NCI-H524 treated with DMSO at 0.1 percent for 48 hours (cell line): ENCODE measurements around the gene FBXO34.

ENCODE experiments used
- DNase-seq: peaks from one replicate; lab custom pipeline; 2025; lab: John Stamatoyannopoulos, UW

FBXO34 gene

DNA sequence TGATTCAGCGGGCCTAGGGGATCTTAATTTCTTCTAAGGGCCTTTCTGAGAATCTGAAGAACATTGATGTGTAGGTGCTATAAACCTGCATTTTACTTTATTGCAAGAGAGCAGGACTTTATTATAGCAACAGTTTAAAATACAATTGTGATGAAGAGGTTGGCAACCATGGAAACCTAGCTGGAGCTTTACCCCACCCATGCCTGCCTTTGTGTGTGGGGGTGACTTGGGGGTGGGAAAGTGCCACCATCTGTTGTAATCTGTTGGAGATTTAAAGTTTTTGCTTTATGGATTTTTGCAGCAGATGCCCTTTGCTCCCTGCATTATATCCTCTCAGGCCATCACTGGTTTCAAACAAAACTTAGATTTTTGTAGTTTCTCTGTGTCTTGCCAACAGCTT, 75.8 kb downstream of the FBXO34 start:
- peak; percentile 24 for DNase-seq

- no peak for DNase-seq
Observed at GRCh38 chr14:55347748-55348147, 76.5 kb downstream of the FBXO34 start.

DNA sequence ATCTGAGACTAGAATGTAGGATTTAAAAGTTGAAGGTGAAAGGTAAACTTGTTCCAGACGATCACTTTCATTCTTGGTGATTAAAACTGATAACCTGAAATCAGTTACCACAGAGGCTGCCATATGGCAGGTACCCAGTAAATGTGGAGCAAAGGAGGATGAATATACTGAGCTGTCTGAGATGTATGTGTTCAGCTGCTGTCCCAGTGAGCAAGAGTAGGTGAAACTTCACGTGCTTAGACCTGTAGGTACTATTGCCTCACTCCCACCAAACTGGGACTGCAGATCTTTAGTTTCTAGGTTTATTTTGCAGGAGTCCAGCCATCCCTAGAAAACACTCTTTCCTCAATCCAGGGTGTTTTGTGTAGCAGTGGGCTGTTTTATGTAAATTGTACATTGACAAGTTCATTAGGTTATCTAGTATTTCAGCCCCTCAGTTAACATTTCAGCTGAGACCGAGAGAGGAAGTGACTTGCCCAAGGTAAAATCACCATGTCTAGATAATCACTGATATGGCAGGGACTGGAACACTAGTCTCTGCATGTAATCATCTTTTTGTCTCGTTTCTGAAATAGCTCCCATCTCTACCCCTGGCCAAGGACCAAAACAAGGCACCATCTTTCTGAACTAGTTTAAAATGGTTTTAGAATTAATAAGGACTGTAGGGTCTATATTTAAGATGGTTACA, 77.7 kb downstream of the FBXO34 start:
- DNase-seq, result no peak

DNA sequence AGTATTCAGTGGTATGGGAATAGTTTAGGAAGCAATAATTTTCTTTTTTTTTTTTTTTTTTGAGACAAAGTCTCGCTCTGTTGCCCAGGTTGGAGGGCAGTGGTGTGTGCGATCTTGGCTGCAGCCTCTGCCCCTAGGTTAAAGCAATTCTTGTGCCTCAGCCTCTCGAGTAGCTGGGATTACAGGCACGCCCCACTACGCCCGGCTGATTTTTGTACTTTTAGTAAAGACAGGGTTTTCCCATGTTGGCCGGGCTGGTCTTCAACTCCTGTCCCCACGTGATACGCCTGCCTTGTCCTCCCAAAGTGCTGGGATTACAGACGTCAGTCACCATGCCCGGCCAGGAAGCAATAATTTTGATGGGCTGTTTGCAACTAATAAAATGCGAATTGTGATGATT, 78.3 kb downstream of the FBXO34 start:
- DNase-seq, result no peak

- DNase-seq, result no peak
Observed at GRCh38 chr14:55350461-55350860, 79.2 kb downstream of the FBXO34 start.

DNA sequence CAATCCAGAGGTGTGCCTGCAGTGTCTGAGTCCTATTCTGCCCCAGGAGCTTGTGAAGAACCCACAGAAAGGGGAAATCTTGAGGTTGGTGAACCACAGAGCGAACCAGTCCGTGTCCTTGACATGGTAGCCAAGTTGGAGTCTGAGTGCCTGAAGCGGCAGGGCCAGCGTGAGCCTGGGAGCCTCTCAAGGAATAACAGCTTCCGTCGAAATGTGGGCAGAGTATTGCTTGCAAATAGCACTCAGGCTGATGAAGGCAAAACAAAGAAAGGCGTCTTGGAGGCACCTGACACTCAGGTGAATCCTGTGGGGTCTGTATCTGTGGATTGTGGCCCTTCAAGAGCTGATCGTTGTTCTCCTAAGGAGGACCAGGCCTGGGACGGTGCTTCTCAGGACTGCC, 79.9 kb downstream of the FBXO34 start:
- no peak for DNase-seq

DNA sequence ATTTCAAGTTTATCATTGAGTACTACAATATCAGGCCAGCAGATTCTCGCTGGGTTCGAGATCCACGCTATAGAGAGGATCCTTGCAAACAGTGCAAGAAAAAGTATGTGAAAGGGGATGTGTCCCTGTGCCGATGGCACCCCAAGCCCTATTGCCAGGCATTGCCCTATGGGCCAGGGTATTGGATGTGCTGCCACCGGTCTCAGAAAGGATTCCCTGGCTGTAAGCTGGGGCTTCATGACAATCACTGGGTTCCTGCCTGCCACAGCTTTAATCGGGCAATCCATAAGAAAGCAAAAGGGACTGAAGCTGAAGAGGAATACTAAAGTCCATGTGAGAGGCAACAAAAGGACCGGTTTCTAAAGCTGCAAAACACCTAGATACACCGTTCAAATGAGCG, 81.0 kb downstream of the FBXO34 start:
- no peak for DNase-seq

- no peak for DNase-seq
Observed at GRCh38 chr14:55353686-55354467, 82.7 kb downstream of the FBXO34 start.

- peak; percentile 68 for DNase-seq
Observed at GRCh38 chr14:55354500-55354899, 83.3 kb downstream of the FBXO34 start.

DNA sequence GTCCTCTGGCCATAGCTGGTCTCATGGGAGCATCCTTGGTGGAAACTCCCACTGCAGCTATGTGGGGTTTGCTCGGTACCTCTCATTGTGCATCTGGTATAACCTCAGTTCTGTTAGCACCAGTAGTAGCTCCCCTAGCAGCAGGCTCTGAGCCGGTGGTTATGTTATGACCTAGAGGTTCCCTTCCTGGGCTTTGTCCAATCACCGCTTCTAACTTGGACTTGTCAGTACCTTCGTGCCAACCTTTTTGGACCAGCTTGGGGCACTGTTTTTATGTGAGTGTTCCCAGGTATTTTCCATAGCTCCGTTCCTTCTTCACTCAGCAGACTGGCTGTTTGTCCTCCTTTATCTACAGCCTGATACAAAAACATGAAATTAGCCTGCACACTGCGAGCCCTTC, 84.7 kb downstream of the FBXO34 start:
- DNase-seq, result no peak

- no peak for DNase-seq
Observed at GRCh38 chr14:55356913-55357312, 85.7 kb downstream of the FBXO34 start.

GRCh38 chr14:55359307-55359706, 88.1 kb downstream of the FBXO34 start:
- no peak for DNase-seq

GRCh38 chr14:55361190-55361589, 90.0 kb downstream of the FBXO34 start:
- DNase-seq, result no peak

- DNase-seq, result no peak
Observed at GRCh38 chr14:55366271-55366670, 95.0 kb downstream of the FBXO34 start.

DNA sequence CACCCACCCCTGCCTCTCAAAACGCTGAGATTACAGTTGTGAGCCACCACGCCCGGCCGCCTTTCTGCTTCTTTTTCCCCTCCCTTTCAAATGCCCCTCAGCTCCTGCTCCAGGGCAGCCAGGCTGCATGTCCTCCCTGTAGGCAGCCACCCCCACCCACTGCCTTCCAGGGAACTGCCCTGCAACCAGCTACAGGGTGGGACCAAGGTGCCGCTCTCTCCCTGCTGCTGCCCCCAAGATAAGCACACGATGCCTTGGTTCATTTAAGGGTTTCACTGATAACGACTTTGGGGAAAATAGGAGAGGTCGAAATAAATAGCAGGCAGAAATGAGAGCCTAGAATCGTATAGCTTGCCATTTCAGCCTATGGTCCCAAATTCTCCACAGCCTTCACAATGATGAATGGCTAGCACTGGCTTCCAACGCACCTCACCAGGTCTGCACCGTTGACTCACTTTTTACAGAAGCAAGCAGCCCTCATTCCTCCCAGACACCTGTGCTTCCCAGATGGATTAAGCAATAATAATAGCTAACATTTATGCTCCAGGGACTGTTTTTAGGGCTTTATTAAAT, 99.7 kb downstream of the FBXO34 start:
- DNase-seq, result no peak

GRCh38 chr14:55372423-55372822, 101.2 kb downstream of the FBXO34 start:
- no peak for DNase-seq

- DNase-seq, result no peak
Observed at GRCh38 chr14:55372825-55373224, 101.6 kb downstream of the FBXO34 start.

- no peak for DNase-seq
Observed at GRCh38 chr14:55373784-55374705, 102.8 kb downstream of the FBXO34 start.

DNA sequence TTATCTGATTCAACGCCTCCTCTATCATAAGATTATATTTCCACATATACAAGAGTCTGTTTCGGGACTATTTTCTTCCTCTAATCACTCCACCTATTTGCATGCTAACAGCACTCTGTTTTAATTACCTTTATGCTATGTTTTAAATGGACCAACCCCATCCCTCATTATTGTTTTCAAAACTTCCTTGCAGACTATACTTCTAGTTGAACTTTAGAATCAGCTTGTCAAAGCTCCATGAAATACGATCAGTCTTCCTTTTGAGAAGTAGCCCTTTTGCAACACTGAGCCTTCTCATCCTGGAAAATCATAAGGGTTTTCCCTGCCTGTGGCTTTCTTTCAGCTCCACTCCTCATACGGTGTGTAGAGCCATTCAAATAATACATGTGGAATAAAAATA, 103.5 kb downstream of the FBXO34 start:
- no peak for DNase-seq

DNA sequence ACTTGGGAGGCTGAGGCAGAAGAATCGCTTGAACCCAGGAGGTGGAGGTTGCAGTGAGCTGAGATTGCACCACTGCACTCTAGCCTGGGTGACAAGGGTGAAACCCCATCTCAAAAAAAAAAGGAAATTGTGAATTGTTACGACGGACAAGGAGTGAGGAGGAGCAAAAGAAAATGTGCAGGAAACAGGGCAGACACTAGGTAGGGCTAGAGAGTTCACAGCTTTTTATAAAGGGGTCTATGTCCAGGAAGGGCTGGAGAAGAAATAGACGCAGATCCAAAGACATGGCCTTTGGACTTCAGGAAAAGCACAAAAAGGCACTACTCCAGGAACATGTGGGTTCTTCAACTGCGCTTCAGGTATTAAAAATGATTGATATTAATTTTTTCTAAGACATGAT, 106.0 kb downstream of the FBXO34 start:
- no peak for DNase-seq

- no peak for DNase-seq
Observed at GRCh38 chr14:55381040-55381439, 109.8 kb downstream of the FBXO34 start.

- DNase-seq, result no peak
Observed at GRCh38 chr14:55381561-55381960, 110.3 kb downstream of the FBXO34 start.
